HepG2 (cell line): ENCODE data around the gene ACTR10. TPM values are rescaled to one million over a fixed set of nuclear protein-coding genes. Genes with fewer than 3 reads are reported as not detected.

Source experiments
- ERF ChIP-seq: IDR thresholded peaks from 2 replicates; pipeline ENCODE4 v1.6.1; 2018; ENCODE audit warnings: missing biosample characterization, missing genetic modification reagents
- FOXJ3 ChIP-seq: sonication (generic); formaldehyde crosslinking; IDR thresholded peaks from 2 replicates; pipeline ENCODE4 v1.4.0; 2020; ENCODE audit warnings: missing genetic modification reagents, mild to moderate bottlenecking, borderline replicate concordance
- GATAD1 ChIP-seq: IDR thresholded peaks from 2 replicates; pipeline ENCODE4 v1.6.1; 2016; ENCODE audit warnings: missing genetic modification reagents, missing compliant biosample characterization
- GFI1 ChIP-seq: sonication (generic); formaldehyde crosslinking; IDR thresholded peaks from 2 replicates; pipeline ENCODE4 v1.5.0; 2020; ENCODE audit warnings: missing genetic modification reagents, mild to moderate bottlenecking, borderline replicate concordance
- KAT7 ChIP-seq: IDR thresholded peaks from 2 replicates; pipeline ENCODE4 v1.6.1; 2018; ENCODE audit warnings: borderline replicate concordance, missing compliant biosample characterization
- NFIC ChIP-seq: IDR thresholded peaks from 2 replicates; pipeline ENCODE4 v1.6.1; 2012; ENCODE audit warnings: mild to moderate bottlenecking, low read length, inconsistent platforms
- SAP130 ChIP-seq: IDR thresholded peaks from 2 replicates; pipeline ENCODE4 v1.6.1; 2016; ENCODE audit warnings: low read depth
- TAF1 ChIP-seq: sonication (generic); formaldehyde crosslinking; IDR thresholded peaks from 2 replicates; pipeline ENCODE4 v1.4.0; 2020; ENCODE audit warnings: missing genetic modification reagents
- ZNF564 ChIP-seq: sonication (generic); formaldehyde crosslinking; IDR thresholded peaks from 2 replicates; pipeline ENCODE4 v1.8.1; 2023; ENCODE audit warnings: mild to moderate bottlenecking, missing genetic modification reagents
- ZNF598 ChIP-seq: sonication (generic); formaldehyde crosslinking; IDR thresholded peaks from 2 replicates; pipeline ENCODE4 v1.5.1; 2020; ENCODE audit warnings: mild to moderate bottlenecking, missing genetic modification reagents, borderline replicate concordance
- ZNF747 ChIP-seq: sonication (generic); formaldehyde crosslinking; IDR thresholded peaks from 2 replicates; pipeline ENCODE4 v1.8.1; 2023; ENCODE audit warnings: missing genetic modification reagents, mild to moderate bottlenecking, borderline replicate concordance
- polyA plus RNA-seq, 8 experiments: library from polyadenylated mRNA; depleted of rRNA in 3 of 8; stranded (reverse) in 7 of 8; unstranded in 1 of 8; fragments of >200 nt; fragmentation: Illumina TruSeq in 4 of 8; extraction: Trizol in 4 of 8; gene quantifications; 2 replicates each; pipeline versions ENCODE4 v1.2.1 to v1.2.3, GENCODE V29; 2011 to 2016; ENCODE audit warnings: low read depth in 4 of 8, missing spikeins in 1 of 8, mixed read lengths in 1 of 8; ENCODE audit not compliant: insufficient read depth in 1 of 8
- total RNA-seq, 5 experiments: library from RNA; depleted of rRNA; stranded (reverse); fragments of >200 nt; fragmentation: Illumina TruSeq; extraction: Trizol; gene quantifications; 2 replicates each; pipeline ENCODE4 v1.2.3, GENCODE V29; 2016; ENCODE audit warnings: low read depth in 1 of 5
- TF ChIP-seq, protein P1 (sequence below): sonication (generic); formaldehyde crosslinking; IDR thresholded peaks from 2 replicates; pipeline ENCODE4 v1.8.0; 2022; ENCODE audit warnings: mild to moderate bottlenecking, missing genetic modification reagents
- TF ChIP-seq, protein P2 (sequence below): sonication (generic); formaldehyde crosslinking; IDR thresholded peaks from 2 replicates; pipeline ENCODE4 v1.4.0; 2020; ENCODE audit warnings: missing genetic modification reagents
- TF ChIP-seq, protein P3 (sequence below): sonication (generic); formaldehyde crosslinking; IDR thresholded peaks from 2 replicates; pipeline ENCODE4 v1.9.0; 2022; ENCODE audit warnings: missing genetic modification reagents, mild to moderate bottlenecking, borderline replicate concordance
- TF ChIP-seq, protein P4 (sequence below): sonication (generic); formaldehyde crosslinking; IDR thresholded peaks from 2 replicates; pipeline ENCODE4 v1.5.0; 2020; ENCODE audit warnings: missing genetic modification reagents
- TF ChIP-seq, protein P5 (sequence below): IDR thresholded peaks from 2 replicates; pipeline ENCODE4 v1.6.1; 2016; ENCODE audit warnings: low read depth
- TF ChIP-seq, protein P6 (sequence below): IDR thresholded peaks from 2 replicates; pipeline ENCODE4 v1.6.1; 2016; ENCODE audit warnings: mild to moderate bottlenecking
- TF ChIP-seq, protein P7 (sequence below): IDR thresholded peaks from 2 replicates; pipeline ENCODE4 v1.6.1; 2016; ENCODE audit warnings: missing genetic modification reagents, missing compliant biosample characterization

The ACTR10 gene
- total and polyA plus RNA-seq, 2 of the 13 experiments (the other 11 are each of a cell fraction or from before 2014, with no cell fraction given) = 30.0 to 41.3 TPM

DNA sequence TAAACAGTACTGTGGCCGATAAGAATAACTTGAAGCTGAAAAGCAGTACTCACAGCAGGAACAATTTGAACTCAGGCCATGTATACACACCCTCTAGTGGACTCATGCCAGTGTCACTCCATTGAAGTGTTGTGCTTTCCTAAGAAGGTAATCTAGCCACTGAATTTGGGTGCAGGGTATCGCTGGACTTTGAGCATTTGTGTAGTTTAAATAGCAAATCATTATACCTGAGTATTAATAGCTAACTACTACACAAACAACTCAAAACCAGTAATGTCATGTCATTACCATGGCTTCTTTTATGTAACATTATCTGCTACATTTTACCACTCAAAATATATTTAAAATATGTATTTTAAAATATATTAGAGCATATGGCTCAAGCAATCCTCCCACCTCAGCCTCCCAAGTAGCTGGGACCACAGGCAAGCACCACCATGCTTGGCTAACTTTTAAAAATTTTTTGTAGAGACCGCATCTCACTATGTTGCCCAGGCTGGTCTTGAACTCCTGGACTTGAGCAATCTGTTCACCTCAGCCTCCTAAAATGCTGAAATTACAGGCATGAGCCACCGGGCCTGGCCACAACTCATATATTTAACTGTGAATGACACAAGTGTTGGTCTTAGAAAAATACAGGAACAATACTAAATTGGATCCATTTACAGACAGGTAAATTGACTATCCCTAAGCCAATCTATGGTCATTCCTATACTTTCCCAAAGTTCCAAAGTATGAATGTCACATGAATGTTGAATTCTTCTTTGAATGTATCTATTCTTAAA is 72.8 kb downstream of the ACTR10 start (continued):
- TF ChIP-seq, protein P1, sequence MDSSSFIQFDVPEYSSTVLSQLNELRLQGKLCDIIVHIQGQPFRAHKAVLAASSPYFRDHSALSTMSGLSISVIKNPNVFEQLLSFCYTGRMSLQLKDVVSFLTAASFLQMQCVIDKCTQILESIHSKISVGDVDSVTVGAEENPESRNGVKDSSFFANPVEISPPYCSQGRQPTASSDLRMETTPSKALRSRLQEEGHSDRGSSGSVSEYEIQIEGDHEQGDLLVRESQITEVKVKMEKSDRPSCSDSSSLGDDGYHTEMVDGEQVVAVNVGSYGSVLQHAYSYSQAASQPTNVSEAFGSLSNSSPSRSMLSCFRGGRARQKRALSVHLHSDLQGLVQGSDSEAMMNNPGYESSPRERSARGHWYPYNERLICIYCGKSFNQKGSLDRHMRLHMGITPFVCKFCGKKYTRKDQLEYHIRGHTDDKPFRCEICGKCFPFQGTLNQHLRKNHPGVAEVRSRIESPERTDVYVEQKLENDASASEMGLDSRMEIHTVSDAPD (CRISPR knock-in tag) = no peak
- TF ChIP-seq KAT7 (CRISPR knock-in tag) (peak; percentile 40; the same call in 1 of the 2 replicates), FOXJ3 (CRISPR knock-in tag) (peak; percentile 79; the same call in 1 of the 2 replicates), ZNF564 (CRISPR knock-in tag) (no peak), GFI1 (peak; percentile 59; the same call in 1 of the 2 replicates), ZNF598 (CRISPR knock-in tag) (no peak), ERF (CRISPR knock-in tag) (peak; percentile 62), NFIC (no peak), TAF1 (no peak), GATAD1 (peak; percentile 70), SAP130 (peak; percentile 86), ZNF747 (CRISPR knock-in tag) (no peak)
- TF ChIP-seq, protein P2, sequence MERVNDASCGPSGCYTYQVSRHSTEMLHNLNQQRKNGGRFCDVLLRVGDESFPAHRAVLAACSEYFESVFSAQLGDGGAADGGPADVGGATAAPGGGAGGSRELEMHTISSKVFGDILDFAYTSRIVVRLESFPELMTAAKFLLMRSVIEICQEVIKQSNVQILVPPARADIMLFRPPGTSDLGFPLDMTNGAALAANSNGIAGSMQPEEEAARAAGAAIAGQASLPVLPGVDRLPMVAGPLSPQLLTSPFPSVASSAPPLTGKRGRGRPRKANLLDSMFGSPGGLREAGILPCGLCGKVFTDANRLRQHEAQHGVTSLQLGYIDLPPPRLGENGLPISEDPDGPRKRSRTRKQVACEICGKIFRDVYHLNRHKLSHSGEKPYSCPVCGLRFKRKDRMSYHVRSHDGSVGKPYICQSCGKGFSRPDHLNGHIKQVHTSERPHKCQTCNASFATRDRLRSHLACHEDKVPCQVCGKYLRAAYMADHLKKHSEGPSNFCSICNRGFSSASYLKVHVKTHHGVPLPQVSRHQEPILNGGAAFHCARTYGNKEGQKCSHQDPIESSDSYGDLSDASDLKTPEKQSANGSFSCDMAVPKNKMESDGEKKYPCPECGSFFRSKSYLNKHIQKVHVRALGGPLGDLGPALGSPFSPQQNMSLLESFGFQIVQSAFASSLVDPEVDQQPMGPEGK (CRISPR knock-in tag) = peak; percentile 29; the same call in 1 of the 2 replicates
- TF ChIP-seq, protein P3, sequence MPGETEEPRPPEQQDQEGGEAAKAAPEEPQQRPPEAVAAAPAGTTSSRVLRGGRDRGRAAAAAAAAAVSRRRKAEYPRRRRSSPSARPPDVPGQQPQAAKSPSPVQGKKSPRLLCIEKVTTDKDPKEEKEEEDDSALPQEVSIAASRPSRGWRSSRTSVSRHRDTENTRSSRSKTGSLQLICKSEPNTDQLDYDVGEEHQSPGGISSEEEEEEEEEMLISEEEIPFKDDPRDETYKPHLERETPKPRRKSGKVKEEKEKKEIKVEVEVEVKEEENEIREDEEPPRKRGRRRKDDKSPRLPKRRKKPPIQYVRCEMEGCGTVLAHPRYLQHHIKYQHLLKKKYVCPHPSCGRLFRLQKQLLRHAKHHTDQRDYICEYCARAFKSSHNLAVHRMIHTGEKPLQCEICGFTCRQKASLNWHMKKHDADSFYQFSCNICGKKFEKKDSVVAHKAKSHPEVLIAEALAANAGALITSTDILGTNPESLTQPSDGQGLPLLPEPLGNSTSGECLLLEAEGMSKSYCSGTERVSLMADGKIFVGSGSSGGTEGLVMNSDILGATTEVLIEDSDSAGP (CRISPR knock-in tag) = no peak
- TF ChIP-seq, protein P4, sequence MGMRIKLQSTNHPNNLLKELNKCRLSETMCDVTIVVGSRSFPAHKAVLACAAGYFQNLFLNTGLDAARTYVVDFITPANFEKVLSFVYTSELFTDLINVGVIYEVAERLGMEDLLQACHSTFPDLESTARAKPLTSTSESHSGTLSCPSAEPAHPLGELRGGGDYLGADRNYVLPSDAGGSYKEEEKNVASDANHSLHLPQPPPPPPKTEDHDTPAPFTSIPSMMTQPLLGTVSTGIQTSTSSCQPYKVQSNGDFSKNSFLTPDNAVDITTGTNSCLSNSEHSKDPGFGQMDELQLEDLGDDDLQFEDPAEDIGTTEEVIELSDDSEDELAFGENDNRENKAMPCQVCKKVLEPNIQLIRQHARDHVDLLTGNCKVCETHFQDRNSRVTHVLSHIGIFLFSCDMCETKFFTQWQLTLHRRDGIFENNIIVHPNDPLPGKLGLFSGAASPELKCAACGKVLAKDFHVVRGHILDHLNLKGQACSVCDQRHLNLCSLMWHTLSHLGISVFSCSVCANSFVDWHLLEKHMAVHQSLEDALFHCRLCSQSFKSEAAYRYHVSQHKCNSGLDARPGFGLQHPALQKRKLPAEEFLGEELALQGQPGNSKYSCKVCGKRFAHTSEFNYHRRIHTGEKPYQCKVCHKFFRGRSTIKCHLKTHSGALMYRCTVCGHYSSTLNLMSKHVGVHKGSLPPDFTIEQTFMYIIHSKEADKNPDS = peak; percentile 100
- TF ChIP-seq, protein P5, sequence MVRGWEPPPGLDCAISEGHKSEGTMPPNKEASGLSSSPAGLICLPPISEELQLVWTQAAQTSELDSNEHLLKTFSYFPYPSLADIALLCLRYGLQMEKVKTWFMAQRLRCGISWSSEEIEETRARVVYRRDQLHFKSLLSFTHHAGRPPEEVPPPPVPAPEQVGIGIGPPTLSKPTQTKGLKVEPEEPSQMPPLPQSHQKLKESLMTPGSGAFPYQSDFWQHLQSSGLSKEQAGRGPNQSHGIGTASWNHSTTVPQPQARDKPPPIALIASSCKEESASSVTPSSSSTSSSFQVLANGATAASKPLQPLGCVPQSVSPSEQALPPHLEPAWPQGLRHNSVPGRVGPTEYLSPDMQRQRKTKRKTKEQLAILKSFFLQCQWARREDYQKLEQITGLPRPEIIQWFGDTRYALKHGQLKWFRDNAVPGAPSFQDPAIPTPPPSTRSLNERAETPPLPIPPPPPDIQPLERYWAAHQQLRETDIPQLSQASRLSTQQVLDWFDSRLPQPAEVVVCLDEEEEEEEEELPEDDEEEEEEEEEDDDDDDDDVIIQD (CRISPR knock-in tag) = peak; percentile 94
- TF ChIP-seq, protein P6, sequence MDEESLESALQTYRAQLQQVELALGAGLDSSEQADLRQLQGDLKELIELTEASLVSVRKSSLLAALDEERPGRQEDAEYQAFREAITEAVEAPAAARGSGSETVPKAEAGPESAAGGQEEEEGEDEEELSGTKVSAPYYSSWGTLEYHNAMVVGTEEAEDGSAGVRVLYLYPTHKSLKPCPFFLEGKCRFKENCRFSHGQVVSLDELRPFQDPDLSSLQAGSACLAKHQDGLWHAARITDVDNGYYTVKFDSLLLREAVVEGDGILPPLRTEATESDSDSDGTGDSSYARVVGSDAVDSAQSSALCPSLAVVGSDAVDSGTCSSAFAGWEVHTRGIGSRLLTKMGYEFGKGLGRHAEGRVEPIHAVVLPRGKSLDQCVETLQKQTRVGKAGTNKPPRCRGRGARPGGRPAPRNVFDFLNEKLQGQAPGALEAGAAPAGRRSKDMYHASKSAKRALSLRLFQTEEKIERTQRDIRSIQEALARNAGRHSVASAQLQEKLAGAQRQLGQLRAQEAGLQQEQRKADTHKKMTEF (CRISPR knock-in tag) = peak; percentile 88
- TF ChIP-seq, protein P7, sequence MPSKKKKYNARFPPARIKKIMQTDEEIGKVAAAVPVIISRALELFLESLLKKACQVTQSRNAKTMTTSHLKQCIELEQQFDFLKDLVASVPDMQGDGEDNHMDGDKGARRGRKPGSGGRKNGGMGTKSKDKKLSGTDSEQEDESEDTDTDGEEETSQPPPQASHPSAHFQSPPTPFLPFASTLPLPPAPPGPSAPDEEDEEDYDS (CRISPR knock-in tag) = peak; percentile 67; the same call in 1 of the 2 replicates
